B cell (primary cell): ENCODE data around the gene HOXB8. TPM values are rescaled to one million over a fixed set of nuclear protein-coding genes. Genes with fewer than 3 reads are reported as not detected.

Experiments used
- ATAC-seq: fragments of 200-7000 bp; cut with Tn5 transposase; one replicate; pipeline ENCODE4 v1.10.0; 2021; ENCODE audit warnings: low read depth, mild to moderate bottlenecking, moderate number of reproducible peaks, moderate library complexity
- CTCF ChIA-PET: fragments of 350-600 bp; sonication (Branson Sonifier 250); formaldehyde crosslinking; loops from one replicate; lab custom pipeline; 2021; ENCODE audit warnings: antibody characterized with exemption, inconsistent platforms; lab: Charles Lee
- POLR2A ChIA-PET: fragments of 350-600 bp; sonication (Branson Sonifier 250); formaldehyde crosslinking; loops from one replicate; lab custom pipeline; 2021; ENCODE audit warnings: antibody characterized with exemption; lab: Charles Lee
- DNase-seq: peaks from one replicate; pipeline ENCODE4 v3.0.0; 2013
- H2AFZ ChIP-seq: 2 replicates; pipeline ENCODE4 v1.6.1; 2012; ENCODE audit warnings: mild to moderate bottlenecking, low read depth, low read length; ENCODE audit not compliant: insufficient read depth, poor library complexity, severe bottlenecking
- H3K27ac ChIP-seq, 2 donors: 1 replicate in 1 of 2; 2 replicates in 1 of 2; pipeline ENCODE4 v1.5.1; 2012 to 2013; ENCODE audit warnings: low read length in 2 of 2, mild to moderate bottlenecking in 2 of 2, moderate library complexity in 1 of 2
- H3K27me3 ChIP-seq, 4 experiments: fragments of 200-600 bp in 1 of 4; sonication (generic) in 1 of 4; replicated peaks in 1 of 4; 1 replicate in 2 of 4; 2 replicates in 2 of 4; pipeline versions ENCODE4 v1.6.1 to v1.7.0; 2013 to 2016; ENCODE audit warnings: low read length in 3 of 4, mild to moderate bottlenecking in 2 of 4, mixed read lengths in 1 of 4, moderate library complexity in 1 of 4; ENCODE audit not compliant: insufficient read depth in 4 of 4, control insufficient read depth in 3 of 4; ENCODE audit errors: control extremely low read depth in 1 of 4
- H3K36me3 ChIP-seq, 2 experiments: replicated peaks in 1 of 2; 1 replicate in 1 of 2; 2 replicates in 1 of 2; pipeline versions ENCODE4 v1.6.1 to v1.7.1; 2013; ENCODE audit warnings: low read length in 1 of 2; ENCODE audit not compliant: insufficient read depth in 2 of 2, control insufficient read depth in 1 of 2; ENCODE audit errors: control extremely low read depth in 1 of 2, extremely low read depth in 1 of 2
- H3K4me1 ChIP-seq, 2 donors: fragments of 200-600 bp in 1 of 2; sonication (generic) in 1 of 2; 1 replicate in 1 of 2; 2 replicates in 1 of 2; pipeline versions ENCODE4 v1.5.1 to v1.6.1; 2013 to 2017; ENCODE audit warnings: low read length in 2 of 2; ENCODE audit not compliant: control insufficient read depth in 2 of 2, insufficient read depth in 2 of 2
- H3K4me2 ChIP-seq: replicated peaks from 2 replicates; pipeline ENCODE3; 2012; ENCODE audit warnings: mild to moderate bottlenecking, low read depth, low read length; ENCODE audit not compliant: poor library complexity, severe bottlenecking
- H3K4me3 ChIP-seq, 5 experiments: fragments of 200-600 bp in 1 of 5; sonication (generic) in 1 of 5; 1 replicate in 3 of 5; 2 replicates in 2 of 5; pipeline versions ENCODE4 v1.5.1 to v1.7.0; 2011 to 2016; ENCODE audit warnings: low read length in 4 of 5, mild to moderate bottlenecking in 4 of 5, low read depth in 2 of 5, control low read depth in 1 of 5, moderate library complexity in 1 of 5; ENCODE audit not compliant: insufficient read depth in 1 of 5; ENCODE audit errors: control extremely low read depth in 1 of 5, extremely low read depth in 1 of 5
- H3K79me2 ChIP-seq: fragments of 200-600 bp; sonication (generic); one replicate; pipeline ENCODE4 v1.6.0; 2016; ENCODE audit warnings: low read length; ENCODE audit not compliant: control insufficient read depth, insufficient read depth
- H3K9ac ChIP-seq: fragments of 200-600 bp; sonication (generic); 2 replicates; pipeline ENCODE4 v1.6.1; 2017; ENCODE audit warnings: mild to moderate bottlenecking, low read length, moderate library complexity
- H3K9me3 ChIP-seq, 3 donors: one replicate each; pipeline versions ENCODE4 v1.6.1 to v1.7.1; 2013; ENCODE audit warnings: low read length in 2 of 3; ENCODE audit not compliant: control insufficient read depth in 2 of 3, insufficient read depth in 1 of 3; ENCODE audit errors: control extremely low read depth in 1 of 3
- H4K20me1 ChIP-seq: 2 replicates; pipeline ENCODE4 v1.6.0; 2012; ENCODE audit warnings: mild to moderate bottlenecking, low read length; ENCODE audit not compliant: insufficient read depth, control insufficient read depth, poor library complexity, severe bottlenecking
- H3K27ac Mint-ChIP-seq: one replicate; pipeline ENCODE4 v1.8.0; 2021; ENCODE audit warnings: mixed read lengths
- H3K27me3 Mint-ChIP-seq: one replicate; pipeline ENCODE4 v1.8.0; 2021; ENCODE audit warnings: mixed read lengths
- H3K4me1 Mint-ChIP-seq: one replicate; pipeline ENCODE4 v1.8.0; 2021; ENCODE audit warnings: mixed read lengths
- H3K4me3 Mint-ChIP-seq: one replicate; pipeline ENCODE4 v1.8.0; 2021; ENCODE audit warnings: mixed read lengths
- H3K9me3 Mint-ChIP-seq: one replicate; pipeline ENCODE4 v1.8.0; 2022; ENCODE audit warnings: mixed read lengths; ENCODE audit not compliant: insufficient read depth
- CTCF ChIP-seq: fragments of 200-600 bp; IDR thresholded peaks from one replicate; pipeline ENCODE4 v1.8.0; 2022; ENCODE audit warnings: antibody characterized with exemption, mild to moderate bottlenecking
- EZH2 ChIP-seq: IDR thresholded peaks from 2 replicates; pipeline ENCODE4 v1.6.1; 2012; ENCODE audit warnings: borderline replicate concordance, low read depth, mild to moderate bottlenecking, moderate library complexity, low read length; ENCODE audit not compliant: insufficient read depth, poor library complexity, severe bottlenecking
- WGBS: methylation state at CpG from one replicate; pipeline ENCODE4 v1.1.5; 2013; ENCODE audit warnings: missing lambda C conversion rate; ENCODE audit not compliant: insufficient coverage; 5-methylcytosine and 5-hydroxymethylcytosine counted together
- intact Hi-C: fragments of 100-400 bp; cut with micrococcal nuclease; formaldehyde crosslinking; loops from one replicate; pipeline ENCODE4 v1.10.0; 2022
- polyA plus RNA-seq: library from polyadenylated mRNA; depleted of rRNA; stranded (reverse); fragments of >200 nt; gene quantifications from 2 replicates; pipeline ENCODE4 v1.2.3, GENCODE V29; 2012
- total RNA-seq, 2 donors: library from RNA; stranded (reverse); fragments of 120-200 nt in 1 of 2; gene quantifications; 1 replicate in 1 of 2; 2 replicates in 1 of 2; pipeline versions ENCODE4 v1.2.3 to v1.2.4, GENCODE V29; 2013 to 2022

Gene HOXB8
- total and polyA plus RNA-seq, 2 donors (not counting 1 experiment from before 2014, with no cell fraction given) = not detected

GRCh38 chr17:48605991-48606891 is 8.9 kb downstream of the HOXB8 start:
- H3K27ac Mint-ChIP-seq = no peak overlapping the region
- ChIA-PET CTCF (interaction anchor here (1.3 to 1.9 kb wide), 3 partner anchors 13 to 18 kb away, joined by 3 to 8 read pairs (median 5); partner anchors contain the start of gene HOXB5), POLR2A (no interaction called here)
- Histone ChIP-seq H3K36me3 (no peaks in the 10 kb centered on the region), H3K27ac (no peak overlapping the region), H4K20me1 (no peaks in the 10 kb centered on the region), H3K4me2 (no peak overlapping the region), H3K9ac (no peak overlapping the region), H3K9me3 (peaks cover 0 to 35% (median 0%) of the 10 kb centered on the region in 3 donors), H3K4me1 (peaks cover 27 to 30% of the 10 kb centered on the region in 2 donors), H2AFZ (no peak overlapping the region), H3K27me3 (peaks cover 2 to 92% (median 68%) of the 10 kb centered on the region in 4 experiments), H3K4me3 (no peak overlapping the region), H3K79me2 (no peaks in the 10 kb centered on the region)
- TF ChIP-seq CTCF = no peak
- no peak for TF ChIP-seq EZH2
- H3K4me1 Mint-ChIP-seq = peaks cover 13% of the 10 kb centered on the region
- DNase-seq = no peak
- WGBS = 89% methylated on average over 29 of the region's 41 CpGs
- peaks cover 62% of the 10 kb centered on the region for H3K27me3 Mint-ChIP-seq
- intact Hi-C loops = no loop called here
- H3K4me3 Mint-ChIP-seq = no peak overlapping the region
- no peaks in the 10 kb centered on the region for H3K9me3 Mint-ChIP-seq
- no peak for ATAC-seq

- Histone ChIP-seq H3K4me1 (peaks cover 20 to 22% of the 10 kb centered on the region in 2 donors), H3K27ac (no peak overlapping the region), H3K9ac (no peak overlapping the region), H2AFZ (no peak overlapping the region), H3K4me2 (no peak overlapping the region), H3K4me3 (no peak overlapping the region), H3K36me3 (no peaks in the 10 kb centered on the region), H3K9me3 (peaks cover 0 to 30% (median 0%) of the 10 kb centered on the region in 3 donors), H4K20me1 (no peaks in the 10 kb centered on the region), H3K79me2 (no peaks in the 10 kb centered on the region), H3K27me3 (peaks cover 2 to 91% (median 69%) of the 10 kb centered on the region in 4 experiments)
- Mint-ChIP-seq H3K27me3 (peaks cover 64% of the 10 kb centered on the region), H3K4me1 (peaks cover 7% of the 10 kb centered on the region), H3K9me3 (no peaks in the 10 kb centered on the region), H3K27ac (no peak overlapping the region), H3K4me3 (no peak overlapping the region)
- ATAC-seq (no peak), DNase-seq (no peak)
- intact Hi-C loops = no loop called here
- 79% methylated on average over 5 of the region's 10 CpGs for WGBS
- CTCF ChIA-PET = no interaction called here
- TF ChIP-seq CTCF (no peak), EZH2 (no peak)
- POLR2A ChIA-PET = no interaction called here
These were observed 9.6 kb downstream of the HOXB8 start for GRCh38 chr17:48605409-48605919.
